ENCODE results near the gene TBCA. TPM values are rescaled to one million over a fixed set of nuclear protein-coding genes. Genes with fewer than 3 reads are reported as not detected.
"Not testable (repeated sequence)": the region's sequence is repeated elsewhere in the genome, so short reads cannot be mapped to it uniquely, and the experiment has no call there.

TBCA gene
- total RNA-seq, 2 experiments from 2014 or later = 168 to 178 TPM

- ChIA-PET POLR2A (no interaction called here), CTCF (no interaction called here)
- DNase-seq = no peak
- Mint-ChIP-seq H3K4me1 (peaks cover 14% of the 10 kb centered on the region), H3K36me3 (ENCODE audit: low read depth) (peaks cover 3% of the 10 kb centered on the region), H3K9me3 (no peaks in the 10 kb centered on the region), H3K27ac (peak overlapping the region; percentile 70), H3K27me3 (no peaks in the 10 kb centered on the region), H3K4me3 (no peak overlapping the region)
Measured at GRCh38 chr5:77719666-77720363, 56.3 kb downstream of the TBCA start.

DNA sequence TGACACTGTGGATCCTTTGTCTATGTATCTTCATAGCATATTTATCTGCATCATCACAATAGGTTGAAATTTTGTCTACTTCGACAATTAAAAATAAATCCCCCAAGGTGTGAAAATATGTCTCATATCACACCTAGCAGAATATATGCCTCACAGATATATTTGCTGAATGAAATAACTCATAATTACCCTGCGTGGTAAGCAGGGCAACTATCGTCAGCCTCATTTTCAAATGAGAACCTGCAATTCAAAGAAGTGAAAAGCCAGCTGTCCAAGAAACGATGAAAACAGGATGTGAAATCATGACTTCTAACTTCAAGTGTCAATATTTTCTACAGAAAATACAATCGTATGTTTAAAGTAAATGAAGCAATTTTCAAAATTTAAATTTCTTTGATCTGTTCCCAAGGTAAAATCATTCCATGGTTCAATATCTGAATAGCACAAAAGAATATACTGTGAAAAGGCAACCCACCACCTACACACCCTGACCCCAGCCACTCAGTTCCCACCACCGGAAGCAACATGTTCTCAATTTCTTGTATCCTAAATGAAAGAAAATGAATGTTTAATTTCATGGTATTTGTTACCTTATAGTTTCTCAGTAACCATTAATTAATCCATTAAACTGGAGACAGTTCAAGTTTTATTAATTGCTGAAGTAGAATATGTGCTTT lies 57.1 kb downstream of the TBCA start:
- Mint-ChIP-seq H3K27ac (peak overlapping the region; percentile 61), H3K4me3 (no peak overlapping the region), H3K36me3 (ENCODE audit: low read depth) (peaks cover 3% of the 10 kb centered on the region), H3K9me3 (no peaks in the 10 kb centered on the region), H3K27me3 (no peaks in the 10 kb centered on the region), H3K4me1 (peaks cover 14% of the 10 kb centered on the region)
- no peak for DNase-seq
- POLR2A ChIA-PET = no interaction called here
- CTCF ChIA-PET = no interaction called here

- CTCF ChIA-PET = no interaction called here
- Mint-ChIP-seq H3K4me1 (no peaks in the 10 kb centered on the region), H3K4me3 (no peak overlapping the region), H3K9me3 (no peaks in the 10 kb centered on the region), H3K36me3 (ENCODE audit: low read depth) (peaks cover 16% of the 10 kb centered on the region), H3K27me3 (no peaks in the 10 kb centered on the region), H3K27ac (no peak overlapping the region)
- DNase-seq = no peak
- POLR2A ChIA-PET = no interaction called here
Measured at GRCh38 chr5:77709993-77710685, 66.0 kb downstream of the TBCA start.

GRCh38 chr5:77709340-77709739 lies 66.8 kb downstream of the TBCA start:
- Mint-ChIP-seq H3K4me3 (no peak overlapping the region), H3K9me3 (no peaks in the 10 kb centered on the region), H3K27me3 (no peaks in the 10 kb centered on the region), H3K4me1 (no peaks in the 10 kb centered on the region), H3K36me3 (ENCODE audit: low read depth) (peaks cover 23% of the 10 kb centered on the region), H3K27ac (no peak overlapping the region)
- ChIA-PET CTCF (no interaction called here), POLR2A (interaction anchor here (1.2 kb wide), 1 partner anchor 9 kb away, joined by 3 read pairs; no protein-coding TSS in a partner anchor)
- no peak for DNase-seq

- ChIA-PET CTCF (interaction anchor here (0.7 kb wide), 1 partner anchor 902 kb away, joined by 3 read pairs; no protein-coding TSS in a partner anchor), POLR2A (no interaction called here)
- Mint-ChIP-seq H3K9me3 (no peaks in the 10 kb centered on the region), H3K27ac (no peak overlapping the region), H3K4me1 (no peaks in the 10 kb centered on the region), H3K27me3 (no peaks in the 10 kb centered on the region), H3K4me3 (no peak overlapping the region), H3K36me3 (ENCODE audit: low read depth) (peaks cover 35% of the 10 kb centered on the region)
- DNase-seq = no peak
Measured at GRCh38 chr5:77707791-77708190, 68.3 kb downstream of the TBCA start.

- H3K27ac Mint-ChIP-seq, H3K27me3 Mint-ChIP-seq, H3K9me3 Mint-ChIP-seq, DNase-seq, CTCF ChIA-PET, POLR2A ChIA-PET, H3K4me3 Mint-ChIP-seq: not testable (repeated sequence)
- peaks cover 79% of the 10 kb centered on the region for H3K36me3 Mint-ChIP-seq (ENCODE audit: low read depth)
- peaks cover 12% of the 10 kb centered on the region for H3K4me1 Mint-ChIP-seq
Measured at GRCh38 chr5:77699569-77699968, 76.6 kb downstream of the TBCA start.

GRCh38 chr5:77698920-77699319 lies 77.2 kb downstream of the TBCA start:
- no peak for DNase-seq
- peaks cover 72% of the 10 kb centered on the region for H3K36me3 Mint-ChIP-seq (ENCODE audit: low read depth)
- CTCF ChIA-PET = no interaction called here
- no peak overlapping the region for H3K4me3 Mint-ChIP-seq
- H3K27me3 Mint-ChIP-seq = no peaks in the 10 kb centered on the region
- peaks cover 12% of the 10 kb centered on the region for H3K4me1 Mint-ChIP-seq
- no peaks in the 10 kb centered on the region for H3K9me3 Mint-ChIP-seq
- POLR2A ChIA-PET = no interaction called here
- no peak overlapping the region for H3K27ac Mint-ChIP-seq

- H3K4me3 Mint-ChIP-seq = no peak overlapping the region
- DNase-seq = no peak
- H3K4me1 Mint-ChIP-seq = peaks cover 12% of the 10 kb centered on the region
- H3K9me3 Mint-ChIP-seq = no peaks in the 10 kb centered on the region
- ChIA-PET CTCF (no interaction called here), POLR2A (no interaction called here)
- peaks cover 65% of the 10 kb centered on the region for H3K36me3 Mint-ChIP-seq (ENCODE audit: low read depth)
- no peak overlapping the region for H3K27ac Mint-ChIP-seq
- H3K27me3 Mint-ChIP-seq = no peaks in the 10 kb centered on the region
Measured at GRCh38 chr5:77697692-77698091, 78.4 kb downstream of the TBCA start.

DNA sequence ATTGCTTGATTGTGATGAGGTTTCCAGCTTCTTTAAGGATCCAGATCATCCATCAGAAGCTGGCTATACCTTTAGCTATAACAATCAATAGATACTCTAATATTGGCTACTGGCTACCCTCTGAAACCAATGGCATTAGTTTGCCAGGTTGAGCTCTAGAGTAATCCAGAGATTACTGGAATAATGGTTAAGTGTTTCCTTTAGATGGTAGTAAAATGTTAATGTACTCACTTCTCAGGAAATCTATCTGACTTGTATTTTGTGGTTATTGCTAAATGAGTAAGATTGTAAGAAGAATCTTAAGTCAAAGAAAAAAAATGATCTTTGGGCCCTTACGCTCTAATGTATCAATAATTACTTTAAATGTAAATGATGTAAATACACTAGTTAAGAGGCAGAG lies 80.0 kb downstream of the TBCA start:
- CTCF ChIA-PET = no interaction called here

GRCh38 chr5:77693913-77694312 lies 82.2 kb downstream of the TBCA start:
- Mint-ChIP-seq H3K4me1 (peaks cover 8% of the 10 kb centered on the region), H3K4me3 (no peak overlapping the region), H3K9me3 (no peaks in the 10 kb centered on the region), H3K27me3 (no peaks in the 10 kb centered on the region), H3K27ac (no peak overlapping the region), H3K36me3 (ENCODE audit: low read depth) (peaks cover 42% of the 10 kb centered on the region)
- CTCF ChIA-PET = interaction anchor here (0.7 kb wide), 2 partner anchors 57 to 832 kb away, joined by 3 read pairs; no protein-coding TSS in a partner anchor
- POLR2A ChIA-PET = no interaction called here
- no peak for DNase-seq

More for the DNA sequence above, 80.0 kb downstream of the TBCA start:
- H3K27me3 Mint-ChIP-seq = no peaks in the 10 kb centered on the region
- no peaks in the 10 kb centered on the region for H3K9me3 Mint-ChIP-seq
- no peak overlapping the region for H3K27ac Mint-ChIP-seq
- POLR2A ChIA-PET = interaction anchor here (0.7 kb wide), 1 partner anchor 10 kb away, joined by 3 read pairs; no protein-coding TSS in a partner anchor
- H3K4me3 Mint-ChIP-seq = no peak overlapping the region
- peaks cover 12% of the 10 kb centered on the region for H3K4me1 Mint-ChIP-seq
- no peak for DNase-seq
- peaks cover 53% of the 10 kb centered on the region for H3K36me3 Mint-ChIP-seq (ENCODE audit: low read depth)

DNA sequence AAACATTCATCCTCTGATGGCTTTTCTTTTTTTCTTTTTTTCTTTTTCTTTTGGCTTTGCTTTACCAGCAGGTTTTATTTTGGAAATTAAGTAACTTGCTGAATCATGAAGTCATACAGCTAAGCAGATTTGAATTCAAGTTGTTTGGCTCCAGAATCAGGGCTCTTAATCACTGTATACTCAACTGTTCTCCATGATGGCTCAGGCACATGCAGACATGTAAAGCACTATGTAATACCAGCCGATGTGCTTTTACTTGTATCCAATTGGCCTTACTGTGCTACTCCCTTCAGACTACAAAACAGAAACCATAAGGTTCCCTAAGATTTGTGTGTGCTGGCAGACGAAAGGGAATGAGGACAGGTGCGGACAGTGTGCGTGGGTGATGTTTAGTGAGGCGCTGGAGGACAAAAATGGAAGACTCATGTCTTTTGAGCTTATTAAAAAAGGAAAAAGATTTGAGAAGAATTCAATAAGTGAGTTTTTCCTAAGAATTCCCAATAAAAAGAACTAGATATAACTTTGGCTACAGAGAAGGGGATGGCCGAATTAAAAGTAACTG lies 92.9 kb downstream of the TBCA start:
- ChIA-PET POLR2A (no interaction called here), CTCF (no interaction called here)
- H3K4me3 Mint-ChIP-seq = no peak overlapping the region
- H3K27me3 Mint-ChIP-seq = no peaks in the 10 kb centered on the region
- H3K4me1 Mint-ChIP-seq = no peaks in the 10 kb centered on the region
- peaks cover 2% of the 10 kb centered on the region for H3K36me3 Mint-ChIP-seq (ENCODE audit: low read depth)
- H3K27ac Mint-ChIP-seq = no peak overlapping the region
- H3K9me3 Mint-ChIP-seq = no peaks in the 10 kb centered on the region
- no peak for DNase-seq

GRCh38 chr5:77670526-77670925 lies 105.6 kb downstream of the TBCA start:
- Mint-ChIP-seq H3K9me3 (peaks cover 4% of the 10 kb centered on the region), H3K4me3 (no peak overlapping the region), H3K4me1 (no peaks in the 10 kb centered on the region), H3K27me3 (peaks cover 18% of the 10 kb centered on the region), H3K36me3 (ENCODE audit: low read depth) (peaks cover 3% of the 10 kb centered on the region), H3K27ac (no peak overlapping the region)
- POLR2A ChIA-PET = no interaction called here
- no peak for DNase-seq
- CTCF ChIA-PET = no interaction called here

DNA sequence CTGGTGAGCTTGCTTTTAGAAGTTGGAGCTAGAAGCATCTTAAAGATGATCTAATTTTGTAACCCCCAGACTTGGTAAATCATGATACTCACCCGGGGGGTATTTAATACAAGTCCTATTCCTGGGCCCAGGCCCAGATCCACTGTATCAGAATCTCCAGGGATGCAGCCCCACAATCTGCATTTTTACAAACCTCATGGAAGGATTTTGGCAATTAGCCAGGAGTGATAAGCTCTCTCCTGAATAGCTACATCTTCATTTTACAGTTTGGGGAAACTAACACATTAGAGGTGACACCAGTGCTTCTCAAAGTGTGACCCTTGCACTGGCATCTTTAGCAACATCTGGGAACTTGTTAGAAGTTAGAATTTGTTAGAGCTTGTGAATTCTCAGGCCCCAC lies 106.5 kb downstream of the TBCA start:
- no peak overlapping the region for H3K27ac Mint-ChIP-seq
- ChIA-PET POLR2A (no interaction called here), CTCF (interaction anchor here (0.8 kb wide), 1 partner anchor 9 kb away, joined by 3 read pairs; no protein-coding TSS in a partner anchor)
- H3K36me3 Mint-ChIP-seq (ENCODE audit: low read depth) = no peaks in the 10 kb centered on the region
- no peak for DNase-seq
- H3K9me3 Mint-ChIP-seq = no peaks in the 10 kb centered on the region
- H3K4me1 Mint-ChIP-seq = no peaks in the 10 kb centered on the region
- peaks cover 11% of the 10 kb centered on the region for H3K27me3 Mint-ChIP-seq
- no peak overlapping the region for H3K4me3 Mint-ChIP-seq

Measured in activated CD4-positive, alpha-beta memory T cell treated with anti-CD3 and anti-CD28 coated beads, Interleukin-2, amount 10 ng/mL, durations not matched to agents 7 days and 5 days (primary cell).